GM21825 (cell line): Measurements from ENCODE around the gene BCAS1.

Source experiments
- ATAC-seq: cut with Tn5 transposase; IDR thresholded peaks from one replicate; pipeline ENCODE4 v1.9.1; 2021; ENCODE audit warnings: mild to moderate bottlenecking, moderate library complexity; ENCODE audit not compliant: unreplicated experiment

Gene BCAS1

GRCh38 chr20:54082100-54082499, 11.7 kb upstream of the BCAS1 start:
- no peak for ATAC-seq

- no peak for ATAC-seq
These were observed 9.3 kb upstream of the BCAS1 start for GRCh38 chr20:54079652-54080051.

GRCh38 chr20:54078296-54078984, 8.0 kb upstream of the BCAS1 start:
- peak; percentile 73 for ATAC-seq

GRCh38 chr20:54076259-54076658, 5.9 kb upstream of the BCAS1 start:
- ATAC-seq = no peak

GRCh38 chr20:54075322-54075721, 4.9 kb upstream of the BCAS1 start:
- no peak for ATAC-seq

- ATAC-seq = no peak
These were observed 4.1 kb upstream of the BCAS1 start for GRCh38 chr20:54074511-54074910.

- no peak for ATAC-seq
These were observed 2.9 kb upstream of the BCAS1 start for GRCh38 chr20:54073288-54073687.

- no peak for ATAC-seq
These were observed 858 bp downstream of the BCAS1 start for GRCh38 chr20:54069501-54069971.

- no peak for ATAC-seq
These were observed 1.4 kb downstream of the BCAS1 start for GRCh38 chr20:54068966-54069365.

- no peak for ATAC-seq
These were observed 1.9 kb downstream of the BCAS1 start for GRCh38 chr20:54068495-54068894.

GRCh38 chr20:54067606-54068174, 2.7 kb downstream of the BCAS1 start:
- peak; percentile 53 for ATAC-seq

- no peak for ATAC-seq
These were observed 4.8 kb downstream of the BCAS1 start for GRCh38 chr20:54065601-54066038.

- ATAC-seq = no peak
These were observed 5.5 kb downstream of the BCAS1 start for GRCh38 chr20:54064939-54065338.

GRCh38 chr20:54063992-54064676, 6.3 kb downstream of the BCAS1 start:
- ATAC-seq = no peak

- no peak for ATAC-seq
These were observed 6.8 kb downstream of the BCAS1 start for GRCh38 chr20:54063580-54063979.

- peak; percentile 39 for ATAC-seq
These were observed 7.5 kb downstream of the BCAS1 start for GRCh38 chr20:54062812-54063280.

GRCh38 chr20:54061101-54061881, 9.1 kb downstream of the BCAS1 start:
- no peak for ATAC-seq

- ATAC-seq = no peak
These were observed 10.6 kb downstream of the BCAS1 start for GRCh38 chr20:54059691-54060364.

- no peak for ATAC-seq
These were observed 11.8 kb downstream of the BCAS1 start for GRCh38 chr20:54058420-54059139.
